ENCODE measurements around the gene PEX5L.

DNA sequence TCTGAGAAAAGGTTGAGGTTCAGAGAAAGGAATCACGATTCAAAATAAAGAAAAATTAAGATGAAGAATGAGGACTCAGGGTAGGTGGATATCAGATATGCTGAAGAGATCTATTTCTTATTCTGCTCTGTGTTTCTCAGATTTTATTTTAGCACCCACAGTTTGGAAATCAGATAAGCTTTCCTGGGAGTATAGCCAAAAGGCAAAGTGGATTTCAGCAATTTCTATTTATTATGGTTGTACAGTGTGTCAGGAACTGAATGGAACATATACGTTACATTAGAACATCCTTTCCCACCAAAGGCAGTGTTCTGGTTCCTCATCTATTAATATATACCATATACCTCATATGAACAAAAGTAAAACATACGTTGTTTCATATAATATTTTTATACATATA is 18.9 kb downstream of the PEX5L start:
- TF ChIP-seq, protein P1, sequence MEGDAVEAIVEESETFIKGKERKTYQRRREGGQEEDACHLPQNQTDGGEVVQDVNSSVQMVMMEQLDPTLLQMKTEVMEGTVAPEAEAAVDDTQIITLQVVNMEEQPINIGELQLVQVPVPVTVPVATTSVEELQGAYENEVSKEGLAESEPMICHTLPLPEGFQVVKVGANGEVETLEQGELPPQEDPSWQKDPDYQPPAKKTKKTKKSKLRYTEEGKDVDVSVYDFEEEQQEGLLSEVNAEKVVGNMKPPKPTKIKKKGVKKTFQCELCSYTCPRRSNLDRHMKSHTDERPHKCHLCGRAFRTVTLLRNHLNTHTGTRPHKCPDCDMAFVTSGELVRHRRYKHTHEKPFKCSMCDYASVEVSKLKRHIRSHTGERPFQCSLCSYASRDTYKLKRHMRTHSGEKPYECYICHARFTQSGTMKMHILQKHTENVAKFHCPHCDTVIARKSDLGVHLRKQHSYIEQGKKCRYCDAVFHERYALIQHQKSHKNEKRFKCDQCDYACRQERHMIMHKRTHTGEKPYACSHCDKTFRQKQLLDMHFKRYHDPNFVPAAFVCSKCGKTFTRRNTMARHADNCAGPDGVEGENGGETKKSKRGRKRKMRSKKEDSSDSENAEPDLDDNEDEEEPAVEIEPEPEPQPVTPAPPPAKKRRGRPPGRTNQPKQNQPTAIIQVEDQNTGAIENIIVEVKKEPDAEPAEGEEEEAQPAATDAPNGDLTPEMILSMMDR (conservative IDR thresholded peaks at IDR 0.05), result no peak
- TF ChIP-seq EZH2 (IDR thresholded peaks at IDR 0.05; ENCODE audit: low read depth), result no peak

Measured in PC-9 (cell line).